Chondrocyte (in vitro differentiated cells): ENCODE results near the gene ROPN1L. TPM values are rescaled to one million over a fixed set of nuclear protein-coding genes. Genes with fewer than 3 reads are reported as not detected.

ENCODE experiments used
- DNase-seq: peaks from one replicate; pipeline ENCODE4 v3.0.0; 2021; ENCODE audit warnings: mixed read lengths, low spot score
- H3K27ac Mint-ChIP-seq: one replicate; pipeline ENCODE4 v1.8.0; 2021; ENCODE audit warnings: mild to moderate bottlenecking, moderate library complexity, mixed read lengths; ENCODE audit not compliant: unreplicated experiment
- H3K27me3 Mint-ChIP-seq: 2 replicates; pipeline ENCODE4 v1.8.0; 2021; ENCODE audit warnings: low read depth, mixed read lengths
- H3K36me3 Mint-ChIP-seq: 2 replicates; pipeline ENCODE4 v1.8.0; 2021; ENCODE audit warnings: low read depth, mixed read lengths
- H3K4me1 Mint-ChIP-seq: 2 replicates; pipeline ENCODE4 v1.8.0; 2021; ENCODE audit warnings: low read depth, mild to moderate bottlenecking, mixed read lengths
- H3K4me3 Mint-ChIP-seq: one replicate; pipeline ENCODE4 v1.8.0; 2021; ENCODE audit warnings: mild to moderate bottlenecking, moderate library complexity, mixed read lengths; ENCODE audit not compliant: unreplicated experiment
- H3K9me3 Mint-ChIP-seq: 2 replicates; pipeline ENCODE4 v1.8.0; 2021; ENCODE audit warnings: low read depth, mixed read lengths
- CTCF ChIP-seq: fragments of 200-600 bp; sonication (generic); IDR thresholded peaks from 2 replicates; pipeline ENCODE4 v1.5.0; 2021; ENCODE audit warnings: antibody characterized with exemption, mild to moderate bottlenecking, moderate library complexity
- total RNA-seq: library from RNA; stranded (reverse); gene quantifications from 3 replicates; pipeline ENCODE4 v1.2.1, GENCODE V29; 2021

ROPN1L gene
- total RNA-seq, 1 donor from 2014 or later = 0.37 TPM

DNA sequence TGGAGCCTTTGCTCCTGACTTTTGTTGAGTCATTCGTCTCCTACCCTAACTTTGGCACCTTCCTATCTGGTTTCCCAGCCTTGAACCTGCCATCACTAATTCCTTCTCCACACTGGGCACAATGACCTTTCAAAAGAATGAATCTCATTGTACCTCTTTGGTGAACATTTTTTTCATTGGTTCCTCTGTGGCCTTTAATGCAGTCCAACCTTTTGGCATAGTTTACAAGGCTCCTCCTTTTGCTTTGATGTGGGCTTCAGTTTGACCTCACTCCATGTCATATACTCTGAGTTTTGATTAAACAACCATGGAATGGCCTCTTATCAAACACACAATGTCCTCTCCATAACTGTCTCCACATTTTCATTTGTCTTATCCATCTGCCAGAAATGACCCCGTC lies 14.5 kb upstream of the ROPN1L start:
- H3K4me1 Mint-ChIP-seq = no peaks in the 10 kb centered on the region
- H3K9me3 Mint-ChIP-seq = no peaks in the 10 kb centered on the region
- H3K27ac Mint-ChIP-seq = no peak overlapping the region
- H3K4me3 Mint-ChIP-seq = no peak overlapping the region
- no peak for DNase-seq
- no peaks in the 10 kb centered on the region for H3K27me3 Mint-ChIP-seq
- peaks cover 31% of the 10 kb centered on the region for H3K36me3 Mint-ChIP-seq
- TF ChIP-seq CTCF = no peak

DNA sequence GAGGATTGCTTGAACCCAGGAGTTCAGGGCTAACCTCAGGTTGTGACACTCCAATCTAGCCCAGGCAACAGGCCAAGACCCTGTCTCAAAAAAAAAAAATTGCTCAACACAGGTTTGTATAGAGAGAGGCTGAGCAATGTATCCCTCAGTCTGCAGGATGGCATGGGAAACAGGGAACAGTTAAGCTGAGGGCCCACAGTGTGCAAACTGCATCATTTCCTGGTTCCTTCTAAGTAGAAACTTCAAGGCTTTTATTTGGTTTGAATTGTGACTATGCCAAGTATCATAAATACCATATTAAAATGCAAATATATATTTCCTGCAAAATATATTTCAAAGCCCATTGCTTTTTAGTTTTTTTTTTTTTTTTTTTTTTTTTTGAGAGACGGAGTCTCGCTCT lies 13.7 kb upstream of the ROPN1L start:
- Mint-ChIP-seq H3K4me3 (no peak overlapping the region), H3K27me3 (no peaks in the 10 kb centered on the region), H3K4me1 (no peaks in the 10 kb centered on the region), H3K9me3 (no peaks in the 10 kb centered on the region), H3K36me3 (peaks cover 36% of the 10 kb centered on the region), H3K27ac (no peak overlapping the region)
- DNase-seq = no peak
- TF ChIP-seq CTCF = no peak

GRCh38 chr5:10431415-10431814 lies 10.3 kb upstream of the ROPN1L start:
- Mint-ChIP-seq H3K27me3 (no peaks in the 10 kb centered on the region), H3K4me3 (no peak overlapping the region), H3K4me1 (peaks cover 8% of the 10 kb centered on the region), H3K36me3 (peaks cover 33% of the 10 kb centered on the region), H3K27ac (peak overlapping the region; percentile 43), H3K9me3 (no peaks in the 10 kb centered on the region)
- no peak for TF ChIP-seq CTCF
- no peak for DNase-seq

DNA sequence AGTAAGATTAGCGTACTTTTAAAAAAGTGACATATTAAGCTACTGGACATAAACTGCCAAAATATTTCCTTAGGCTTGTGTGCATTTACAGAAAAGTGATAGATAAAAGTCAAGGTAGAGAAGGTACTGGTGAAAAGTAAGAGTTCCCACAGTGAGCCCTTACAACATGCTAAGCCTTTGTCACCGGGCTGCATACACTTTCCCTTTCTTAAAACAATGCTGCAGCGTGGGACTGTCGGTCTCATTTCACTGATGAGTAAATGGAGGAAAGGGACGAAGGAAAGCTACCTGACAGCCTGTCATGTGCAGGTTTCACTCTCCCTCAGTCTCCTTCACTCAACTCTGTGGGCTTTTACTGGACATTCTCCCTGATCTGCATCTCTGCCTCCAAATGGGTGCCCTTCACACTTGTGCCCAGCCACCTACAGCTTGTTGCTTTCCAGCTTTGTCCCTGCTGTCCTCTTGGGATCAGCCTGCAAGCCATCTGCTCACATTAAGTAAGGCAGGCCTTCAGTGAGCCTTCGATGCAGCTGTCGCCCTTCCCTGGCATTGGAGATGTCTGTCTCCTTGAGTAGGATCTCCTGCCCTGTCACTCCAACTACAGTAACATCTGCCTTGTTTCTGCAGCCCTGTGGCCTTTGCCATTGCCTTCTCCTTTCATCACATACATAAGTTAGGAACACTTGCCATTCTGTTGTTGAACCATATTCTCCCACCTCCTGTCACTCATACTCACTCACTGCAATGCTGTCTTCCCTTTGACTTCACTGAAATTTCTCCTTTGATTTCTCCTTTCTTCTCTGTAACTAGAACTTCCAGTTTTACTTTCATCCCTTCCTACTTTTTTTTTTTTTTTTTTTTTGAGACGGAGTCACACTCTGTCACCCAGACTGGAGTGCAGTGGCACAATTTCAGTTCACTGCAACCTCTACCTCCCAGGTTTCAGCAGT lies 9.3 kb upstream of the ROPN1L start:
- Mint-ChIP-seq H3K4me1 (peaks cover 8% of the 10 kb centered on the region), H3K36me3 (peaks cover 23% of the 10 kb centered on the region), H3K27me3 (no peaks in the 10 kb centered on the region), H3K4me3 (no peak overlapping the region), H3K27ac (no peak overlapping the region), H3K9me3 (no peaks in the 10 kb centered on the region)
- DNase-seq = no peak
- TF ChIP-seq CTCF = no peak

- no peaks in the 10 kb centered on the region for H3K27me3 Mint-ChIP-seq
- H3K9me3 Mint-ChIP-seq = no peaks in the 10 kb centered on the region
- H3K36me3 Mint-ChIP-seq = peaks cover 20% of the 10 kb centered on the region
- peaks cover 8% of the 10 kb centered on the region for H3K4me1 Mint-ChIP-seq
- TF ChIP-seq CTCF = no peak
- no peak overlapping the region for H3K4me3 Mint-ChIP-seq
- DNase-seq = no peak
- H3K27ac Mint-ChIP-seq = peak overlapping the region; percentile 3
Observed at GRCh38 chr5:10434392-10434791, 7.3 kb upstream of the ROPN1L start.
